ENCODE data around the gene SNAI3. TPM values are rescaled to one million over a fixed set of nuclear protein-coding genes. Genes with fewer than 3 reads are reported as not detected.

SNAI3 gene
- total RNA-seq, 1 experiment from 2014 or later: not detected

- DNase-seq (ENCODE audit: low read depth, low spot score): no peak
- TF ChIP-seq REST (IDR thresholded peaks at IDR 0.05; ENCODE audit: insufficient read depth in 1 of 2, low read depth in 2 of 2, low read length in 1 of 2) (no peak), CTCF (IDR thresholded peaks at IDR 0.05) (no peak), SIN3A (IDR thresholded peaks at IDR 0.05; ENCODE audit: borderline replicate concordance, insufficient read depth, low read depth, low read length) (no peak), TCF7L2 (IDR thresholded peaks at IDR 0.05; ENCODE audit: low read depth, low read length) (no peak), POLR2AphosphoS5 (IDR thresholded peaks at IDR 0.05; ENCODE audit: low read depth, low read length) (no peak)
- peaks cover 5% of the 10 kb centered on the region; the same call in 1 of the 2 replicates for H3K36me3 ChIP-seq (ENCODE audit: control insufficient read depth, insufficient read depth, low read length)
- ATAC-seq: no peak
- in situ Hi-C loops (cut with HindIII; ENCODE audit: low pct_unique_long_range_greater_than_20kb, low sequenced_read_pairs): no loop called here
- intact Hi-C loops (cut with micrococcal nuclease; ENCODE audit: unreplicated experiment): no loop called here
- H3K4me1 ChIP-seq (ENCODE audit: control insufficient read depth, insufficient read depth, low read length): peaks cover 9% of the 10 kb centered on the region
- POLR2A ChIA-PET: no interaction called here
- BruUV-seq (replicated peaks): no TSS peak
- H3K27ac ChIP-seq (ENCODE audit: low read length): no peak overlapping the region
- CTCF ChIA-PET: no interaction called here
- no peak overlapping the region for H3K4me3 ChIP-seq (ENCODE audit: low read depth in 2 of 2, low read length in 2 of 2)
- no peaks in the 10 kb centered on the region for H3K9me3 ChIP-seq (ENCODE audit: control insufficient read depth, insufficient read depth, low read depth, low read length)
- no peaks in the 10 kb centered on the region for H3K27me3 ChIP-seq (ENCODE audit: control insufficient read depth, insufficient read depth, low read length)
Measured at GRCh38 chr16:88655053-88655732, 31.1 kb downstream of the SNAI3 start.

GRCh38 chr16:88654363-88655052 lies 31.8 kb downstream of the SNAI3 start:
- intact Hi-C loops (cut with micrococcal nuclease; ENCODE audit: unreplicated experiment): no loop called here
- no peak overlapping the region for H3K4me3 ChIP-seq (ENCODE audit: low read depth in 2 of 2, low read length in 2 of 2)
- H3K9me3 ChIP-seq (ENCODE audit: control insufficient read depth, insufficient read depth, low read depth, low read length): no peaks in the 10 kb centered on the region
- in situ Hi-C loops (cut with HindIII; ENCODE audit: low pct_unique_long_range_greater_than_20kb, low sequenced_read_pairs): no loop called here
- no peak overlapping the region for H3K27ac ChIP-seq (ENCODE audit: low read length)
- DNase-seq (ENCODE audit: low read depth, low spot score) (no peak), ATAC-seq (no peak)
- no peak for TF ChIP-seq REST (IDR thresholded peaks at IDR 0.05; ENCODE audit: insufficient read depth in 1 of 2, low read depth in 2 of 2, low read length in 1 of 2)
- no TSS peak for BruUV-seq (replicated peaks)
- peaks cover 6% of the 10 kb centered on the region; the same call in 1 of the 2 replicates for H3K36me3 ChIP-seq (ENCODE audit: control insufficient read depth, insufficient read depth, low read length)
- H3K27me3 ChIP-seq (ENCODE audit: control insufficient read depth, insufficient read depth, low read length): no peaks in the 10 kb centered on the region
- POLR2A ChIA-PET: no interaction called here
- CTCF ChIA-PET: no interaction called here
- H3K4me1 ChIP-seq (ENCODE audit: control insufficient read depth, insufficient read depth, low read length): peaks cover 11% of the 10 kb centered on the region
